ENCODE measurements around the gene RNASE7. TPM values are rescaled to one million over a fixed set of nuclear protein-coding genes. Genes with fewer than 3 reads are reported as not detected.
A peak's percentile ranks its signal among the peaks of the same experiment; 100 is the strongest.

RNASE7 gene
- total RNA-seq, 1 experiment from 2014 or later: not detected

GRCh38 chr14:21069388-21070082, 27.4 kb downstream of the RNASE7 start:
- Histone ChIP-seq H3K4me1 (ENCODE audit: control insufficient read depth in 1 of 2, insufficient read depth in 2 of 2, low read length in 2 of 2) (peaks cover 7 to 28% of the 10 kb centered on the region in 2 experiments), H3K79me2 (ENCODE audit: insufficient read depth, low read length) (no peaks in the 10 kb centered on the region), H3K9ac (ENCODE audit: low read length) (peak overlapping the region; percentile 60), H3K9me3 (ENCODE audit: control insufficient read depth in 1 of 2, insufficient read depth in 1 of 2, low read depth in 1 of 2, low read length in 2 of 2) (no peaks in the 10 kb centered on the region), H4K20me1 (ENCODE audit: insufficient read depth) (no peaks in the 10 kb centered on the region), H3K27me3 (ENCODE audit: insufficient read depth, low read length) (0 out of 2 replicates have a peak, but pooled peaks cover 4% of the 10 kb centered on the region), H3K9me2 (ENCODE audit: insufficient read depth) (no peaks in the 10 kb centered on the region), H2AFZ (ENCODE audit: low read depth, low read length, poor library complexity, severe bottlenecking) (peak overlapping the region; percentile 54), H3K4me3 (replicated peaks in 1 of 2; ENCODE audit: low read depth in 1 of 2, low read length in 2 of 2) (peak overlapping the region; percentile 61 to 74), H3K36me3 (ENCODE audit: control insufficient read depth in 1 of 2, insufficient read depth in 2 of 2, low read length in 2 of 2) (no peaks in the 10 kb centered on the region), H3K27ac (ENCODE audit: low read depth, low read length) (peak overlapping the region; percentile 14; the same call in 1 of the 2 replicates), H3K4me2 (ENCODE audit: low read length) (peak overlapping the region; percentile 97)
- BruUV-seq (replicated peaks): no TSS peak
- ChIA-PET CTCF (interaction anchor here (1.1 to 3.2 kb wide), 9 partner anchors 14 to 55 kb away, joined by 3 to 59 read pairs (median 10); partner anchors contain the start of gene ZNF219), POLR2A (interaction anchor here (1.5 kb wide), 1 partner anchor 30 kb away, joined by 3 read pairs; no protein-coding TSS in a partner anchor), RAD21 (ENCODE audit: low non-redundant PET in 1 of 2, low total read pairs in 2 of 2, uncharacterized antibody in 2 of 2, unreplicated experiment in 2 of 2) (interaction anchor here (1.5 to 1.8 kb wide), 3 partner anchors 35 to 55 kb away, joined by 3 to 6 read pairs (median 5); no protein-coding TSS in a partner anchor)
- intact Hi-C loops (cut with micrococcal nuclease): loop anchor here (2.0 kb wide), 1 partner anchor 67 kb away; no protein-coding TSS in a partner anchor
- peak; percentile 12 for ATAC-seq
- DNase-seq (ENCODE audit: low read depth, low spot score): no peak
- TF ChIP-seq EZH2 (IDR thresholded peaks at IDR 0.05): no peak
- TF ChIP-seq CBX3 (IDR thresholded peaks at IDR 0.05; ENCODE audit: low read depth): no peak
- no peak for TF ChIP-seq CTCF (IDR thresholded peaks at IDR 0.05 in 2 of 3, conservative IDR thresholded peaks at IDR 0.05 in 1 of 3; ENCODE audit: borderline replicate concordance in 1 of 3, insufficient read depth in 1 of 3, low read depth in 2 of 3, low read length in 2 of 3)
- no peak for TF ChIP-seq MAX (IDR thresholded peaks at IDR 0.05)
- TF ChIP-seq RAD21 (IDR thresholded peaks at IDR 0.05; ENCODE audit: low read depth): no peak
- no peak for TF ChIP-seq EZH2phosphoT487 (IDR thresholded peaks at IDR 0.05; ENCODE audit: borderline replicate concordance)
- no peak for TF ChIP-seq ZFX (IDR thresholded peaks at IDR 0.05)
- no peak for TF ChIP-seq CEBPB (IDR thresholded peaks at IDR 0.05; ENCODE audit: low read depth)
- no peak for TF ChIP-seq SRF (IDR thresholded peaks at IDR 0.05; ENCODE audit: low read depth)
- TF ChIP-seq TCF7L2 (IDR thresholded peaks at IDR 0.05; ENCODE audit: borderline replicate concordance, extremely low read depth, insufficient read depth, insufficient read length): no peak
- TF ChIP-seq SIN3A (IDR thresholded peaks at IDR 0.05; ENCODE audit: low read depth): no peak
- TF ChIP-seq, protein P1, sequence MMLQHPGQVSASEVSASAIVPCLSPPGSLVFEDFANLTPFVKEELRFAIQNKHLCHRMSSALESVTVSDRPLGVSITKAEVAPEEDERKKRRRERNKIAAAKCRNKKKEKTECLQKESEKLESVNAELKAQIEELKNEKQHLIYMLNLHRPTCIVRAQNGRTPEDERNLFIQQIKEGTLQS (IDR thresholded peaks at IDR 0.05): no peak
- no peak for TF ChIP-seq REST (IDR thresholded peaks at IDR 0.05; ENCODE audit: low read depth)
- TF ChIP-seq POLR2AphosphoS5 (IDR thresholded peaks at IDR 0.05; ENCODE audit: low read depth, low read length): no peak
- no peak for TF ChIP-seq ZNF274 (IDR thresholded peaks at IDR 0.05; ENCODE audit: low read depth, low read length)
